GM12875 (cell line): ENCODE measurements around the gene KIF21A.

Source experiments
- H3K4me3 ChIP-seq: one replicate; pipeline ENCODE4 v1.5.1; 2011; ENCODE audit warnings: low read depth, low read length, control low read depth
- CTCF ChIP-seq: IDR thresholded peaks from 2 replicates; pipeline ENCODE4 v1.5.1; 2011; ENCODE audit warnings: low read depth, mild to moderate bottlenecking, control low read depth, inconsistent platforms, low read length, moderate library complexity, borderline replicate concordance; ENCODE audit not compliant: insufficient read depth

Gene KIF21A

GRCh38 chr12:39329876-39330275 lies 113.0 kb downstream of the KIF21A start:
- no peak for TF ChIP-seq CTCF
- no peak overlapping the region for H3K4me3 ChIP-seq

DNA sequence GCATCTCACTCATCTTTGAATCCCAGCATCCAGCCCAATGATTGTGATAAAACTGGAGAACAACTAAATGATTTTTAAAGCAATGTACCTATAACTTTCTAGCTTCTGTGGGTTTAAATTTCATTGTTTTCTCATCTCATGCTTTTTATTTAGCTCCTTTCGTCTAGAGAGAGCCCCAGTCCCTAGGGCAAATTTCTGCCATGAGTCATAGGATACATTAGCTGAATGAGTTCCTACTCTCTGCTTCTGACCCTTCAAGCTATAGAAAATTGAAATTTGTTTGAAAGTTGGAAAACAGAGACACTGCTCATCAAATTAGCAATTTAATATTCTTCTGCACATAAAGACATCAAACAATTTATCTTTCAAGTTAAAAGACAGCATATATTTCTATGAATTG lies 113.9 kb downstream of the KIF21A start:
- H3K4me3 ChIP-seq, result no peak overlapping the region

GRCh38 chr12:39327965-39328364 lies 115.0 kb downstream of the KIF21A start:
- TF ChIP-seq CTCF, result no peak
- no peak overlapping the region for H3K4me3 ChIP-seq

More for the DNA sequence above, 113.9 kb downstream of the KIF21A start:
- no peak for TF ChIP-seq CTCF

DNA sequence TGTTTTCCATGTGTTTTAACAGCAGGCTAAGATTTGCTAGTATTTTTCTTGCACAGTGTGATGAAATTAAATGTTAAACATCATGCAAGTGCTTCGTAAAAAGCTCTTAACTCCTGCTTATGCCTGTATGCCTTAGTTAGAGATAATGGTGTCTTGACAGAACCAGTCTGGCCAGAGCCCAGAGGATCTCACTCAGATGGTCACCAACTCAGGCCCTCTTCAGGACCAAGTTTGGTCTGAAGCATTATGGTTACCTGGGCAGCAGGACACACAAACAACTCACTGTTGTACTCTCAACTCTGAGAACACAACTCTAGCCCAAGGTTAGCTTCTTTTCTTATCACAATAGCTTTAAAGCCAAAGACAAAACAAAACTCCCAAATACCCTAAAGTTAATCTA lies 115.4 kb downstream of the KIF21A start:
- H3K4me3 ChIP-seq, result no peak overlapping the region
- no peak for TF ChIP-seq CTCF

GRCh38 chr12:39319180-39319579 lies 123.7 kb downstream of the KIF21A start:
- no peak overlapping the region for H3K4me3 ChIP-seq
- no peak for TF ChIP-seq CTCF

DNA sequence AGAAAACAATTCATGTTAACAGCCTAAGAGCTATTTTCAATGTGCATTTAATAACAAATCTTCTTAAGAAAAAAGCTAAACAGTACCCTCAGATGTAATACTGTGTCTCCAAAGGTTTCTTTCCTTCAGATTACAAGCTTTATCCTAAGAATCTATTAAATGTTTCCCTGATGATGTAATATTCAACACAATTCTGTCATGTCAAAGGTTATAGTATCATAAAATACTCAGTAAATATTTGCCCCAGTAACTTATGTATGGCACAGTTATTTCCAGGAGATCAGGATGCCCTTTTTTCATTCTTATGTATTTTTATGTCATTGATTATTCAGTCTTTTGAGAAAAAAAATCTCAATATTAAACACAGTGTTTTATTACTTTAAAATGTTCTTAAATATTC lies 128.4 kb downstream of the KIF21A start:
- no peak overlapping the region for H3K4me3 ChIP-seq
- TF ChIP-seq CTCF, result no peak

- TF ChIP-seq CTCF, result no peak
- no peak overlapping the region for H3K4me3 ChIP-seq
Measured at GRCh38 chr12:39309516-39309915, 133.4 kb downstream of the KIF21A start.
